HEK293 (cell line): Measurements from ENCODE around the gene SMAD9.

Source experiments
- CTCF ChIA-PET: fragments of 350-600 bp; formaldehyde crosslinking; extraction: SDS; loops from one replicate; lab custom pipeline; 2021; ENCODE audit warnings: antibody characterized with exemption; lab: Yijun Ruan, JAX
- POLR2A ChIA-PET: fragments of 300-600 bp; formaldehyde crosslinking; extraction: SDS; loops from one replicate; lab custom pipeline; 2020; ENCODE audit warnings: antibody characterized with exemption, inconsistent platforms; lab: Yijun Ruan, JAX
- H3K27ac ChIP-seq: fragments of 200-500 bp; sonication (Bioruptor generic); 2 replicates; pipeline ENCODE4 v1.5.1; 2014; ENCODE audit warnings: low read depth, low read length, control low read depth, inconsistent platforms; ENCODE audit errors: extremely low read depth
- H3K36me3 ChIP-seq, 2 experiments: fragments of 200-500 bp in 1 of 2; sonication (Bioruptor generic) in 1 of 2; 1 replicate in 1 of 2; 2 replicates in 1 of 2; pipeline ENCODE4 v1.5.1; 2014 to 2017; ENCODE audit warnings: inconsistent platforms in 2 of 2, low read length in 2 of 2; ENCODE audit not compliant: control insufficient read depth in 2 of 2, insufficient read depth in 1 of 2
- H3K4me1 ChIP-seq: fragments of 200-500 bp; sonication (Bioruptor generic); 2 replicates; pipeline ENCODE4 v1.5.1; 2014; ENCODE audit warnings: mild to moderate bottlenecking, low read length, inconsistent platforms; ENCODE audit not compliant: control insufficient read depth, insufficient read depth
- H3K4me3 ChIP-seq: 2 replicates; pipeline ENCODE4 v1.5.1; 2011; ENCODE audit warnings: low read depth, mild to moderate bottlenecking, control low read depth, low read length, moderate library complexity
- H3K9me3 ChIP-seq: fragments of 200-500 bp; sonication (Bioruptor generic); 2 replicates; pipeline ENCODE4 v1.5.1; 2014; ENCODE audit warnings: low read depth, low read length, inconsistent platforms; ENCODE audit not compliant: control insufficient read depth, insufficient read depth
- GLI2 ChIP-seq: fragments of 450-650 bp; formaldehyde crosslinking; IDR thresholded peaks from 2 replicates; pipeline ENCODE4; 2017; ENCODE audit warnings: missing biosample characterization, missing genetic modification characterization, low read depth, borderline replicate concordance
- REST ChIP-seq: fragments of 450-650 bp; formaldehyde crosslinking; IDR thresholded peaks from 2 replicates; pipeline ENCODE4 v1.5.1; 2016; ENCODE audit warnings: missing biosample characterization, missing genetic modification characterization
- TCF7L2 ChIP-seq: IDR thresholded peaks from 2 replicates; pipeline ENCODE4 v1.6.1; 2011; ENCODE audit warnings: low read depth, mild to moderate bottlenecking, inconsistent platforms, low read length, moderate library complexity, borderline replicate concordance
- TRIM28 ChIP-seq: IDR thresholded peaks from 2 replicates; pipeline ENCODE4 v1.6.1; 2011; ENCODE audit warnings: low read length, control low read depth, borderline replicate concordance
- TSHZ1 ChIP-seq: fragments of 450-650 bp; formaldehyde crosslinking; IDR thresholded peaks from 2 replicates; pipeline ENCODE4 v1.5.1; 2016; ENCODE audit warnings: missing biosample characterization, missing genetic modification characterization, borderline replicate concordance
- ZFHX2 ChIP-seq: fragments of 450-650 bp; formaldehyde crosslinking; conservative IDR thresholded peaks from 2 replicates; pipeline ENCODE4 v1.5.1; 2016; ENCODE audit warnings: missing biosample characterization, missing genetic modification characterization
- ZNF146 ChIP-seq: fragments of 450-650 bp; formaldehyde crosslinking; IDR thresholded peaks from 2 replicates; pipeline ENCODE4 v1.5.1; 2016; ENCODE audit warnings: missing biosample characterization, missing genetic modification characterization
- ZNF174 ChIP-seq: fragments of 450-650 bp; formaldehyde crosslinking; IDR thresholded peaks from 2 replicates; pipeline ENCODE4 v1.5.0; 2017; ENCODE audit warnings: missing biosample characterization, mild to moderate bottlenecking, missing genetic modification characterization
- ZNF2 ChIP-seq: fragments of 450-650 bp; formaldehyde crosslinking; IDR thresholded peaks from 2 replicates; pipeline ENCODE4 v1.5.1; 2016; ENCODE audit warnings: missing biosample characterization, missing genetic modification characterization
- ZNF221 ChIP-seq: fragments of 450-650 bp; formaldehyde crosslinking; IDR thresholded peaks from 2 replicates; pipeline ENCODE4 v1.5.1; 2017; ENCODE audit warnings: missing biosample characterization, missing genetic modification characterization, borderline replicate concordance
- ZNF266 ChIP-seq: fragments of 450-650 bp; formaldehyde crosslinking; IDR thresholded peaks from 2 replicates; pipeline ENCODE4 v1.5.1; 2016; ENCODE audit warnings: missing biosample characterization, missing genetic modification characterization, low read depth
- ZNF394 ChIP-seq: fragments of 450-650 bp; formaldehyde crosslinking; IDR thresholded peaks from 2 replicates; pipeline ENCODE4 v1.5.1; 2016; ENCODE audit warnings: missing biosample characterization, missing genetic modification characterization, mild to moderate bottlenecking, moderate library complexity, borderline replicate concordance
- ZNF398 ChIP-seq: fragments of 450-650 bp; formaldehyde crosslinking; IDR thresholded peaks from 2 replicates; pipeline ENCODE4 v1.5.1; 2017; ENCODE audit warnings: missing biosample characterization, missing genetic modification characterization
- ZNF529 ChIP-seq: fragments of 450-650 bp; formaldehyde crosslinking; IDR thresholded peaks from 2 replicates; pipeline ENCODE4 v1.5.1; 2017; ENCODE audit warnings: missing genetic modification characterization, missing biosample characterization; ENCODE audit not compliant: insufficient replicate concordance
- ZNF530 ChIP-seq: fragments of 450-650 bp; formaldehyde crosslinking; IDR thresholded peaks from 2 replicates; pipeline ENCODE4 v1.5.1; 2016; ENCODE audit warnings: low read depth, missing biosample characterization, missing genetic modification characterization
- ZNF600 ChIP-seq: fragments of 450-650 bp; formaldehyde crosslinking; IDR thresholded peaks from 2 replicates; pipeline ENCODE4 v1.5.1; 2016; ENCODE audit warnings: missing biosample characterization, missing genetic modification characterization
- ZNF626 ChIP-seq: fragments of 450-650 bp; sonication (Bioruptor Pico); formaldehyde crosslinking; IDR thresholded peaks from 2 replicates; pipeline ENCODE4 v1.5.1; 2018; ENCODE audit warnings: missing biosample characterization, missing genetic modification characterization, inconsistent platforms
- ZNF792 ChIP-seq: fragments of 450-650 bp; formaldehyde crosslinking; IDR thresholded peaks from 2 replicates; pipeline ENCODE4 v1.5.1; 2016; ENCODE audit warnings: missing biosample characterization, missing genetic modification characterization
- TF ChIP-seq, protein P1 (sequence below): IDR thresholded peaks from 2 replicates; pipeline ENCODE4 v1.6.1; 2011; ENCODE audit warnings: mild to moderate bottlenecking, low read depth, low read length, borderline replicate concordance
- TF ChIP-seq, protein P2 (sequence below): fragments of 450-650 bp; formaldehyde crosslinking; IDR thresholded peaks from 2 replicates; pipeline ENCODE4 v1.5.1; 2016; ENCODE audit warnings: missing biosample characterization, missing genetic modification characterization
- TF ChIP-seq, protein P3 (sequence below): fragments of 450-650 bp; formaldehyde crosslinking; IDR thresholded peaks from 2 replicates; pipeline ENCODE4 v1.5.1; 2016; ENCODE audit warnings: missing biosample characterization, missing genetic modification characterization

The SMAD9 gene

GRCh38 chr13:36914648-36915047 is 5.4 kb downstream of the SMAD9 start:
- Histone ChIP-seq H3K4me1 (peaks cover 19% of the 10 kb centered on the region), H3K4me3 (no peak overlapping the region), H3K9me3 (no peaks in the 10 kb centered on the region), H3K36me3 (no peaks in the 10 kb centered on the region), H3K27ac (no peak overlapping the region)
- TF ChIP-seq TSHZ1 (tag by site-specific recombination) (no peak), ZNF529 (tag by site-specific recombination) (no peak), ZNF221 (tag by site-specific recombination) (no peak), ZNF2 (no peak), ZNF792 (no peak), TRIM28 (no peak), ZNF600 (tag by site-specific recombination) (no peak), TCF7L2 (no peak)
- TF ChIP-seq, protein P1, sequence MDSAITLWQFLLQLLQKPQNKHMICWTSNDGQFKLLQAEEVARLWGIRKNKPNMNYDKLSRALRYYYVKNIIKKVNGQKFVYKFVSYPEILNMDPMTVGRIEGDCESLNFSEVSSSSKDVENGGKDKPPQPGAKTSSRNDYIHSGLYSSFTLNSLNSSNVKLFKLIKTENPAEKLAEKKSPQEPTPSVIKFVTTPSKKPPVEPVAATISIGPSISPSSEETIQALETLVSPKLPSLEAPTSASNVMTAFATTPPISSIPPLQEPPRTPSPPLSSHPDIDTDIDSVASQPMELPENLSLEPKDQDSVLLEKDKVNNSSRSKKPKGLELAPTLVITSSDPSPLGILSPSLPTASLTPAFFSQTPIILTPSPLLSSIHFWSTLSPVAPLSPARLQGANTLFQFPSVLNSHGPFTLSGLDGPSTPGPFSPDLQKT: no peak
- TF ChIP-seq, protein P2, sequence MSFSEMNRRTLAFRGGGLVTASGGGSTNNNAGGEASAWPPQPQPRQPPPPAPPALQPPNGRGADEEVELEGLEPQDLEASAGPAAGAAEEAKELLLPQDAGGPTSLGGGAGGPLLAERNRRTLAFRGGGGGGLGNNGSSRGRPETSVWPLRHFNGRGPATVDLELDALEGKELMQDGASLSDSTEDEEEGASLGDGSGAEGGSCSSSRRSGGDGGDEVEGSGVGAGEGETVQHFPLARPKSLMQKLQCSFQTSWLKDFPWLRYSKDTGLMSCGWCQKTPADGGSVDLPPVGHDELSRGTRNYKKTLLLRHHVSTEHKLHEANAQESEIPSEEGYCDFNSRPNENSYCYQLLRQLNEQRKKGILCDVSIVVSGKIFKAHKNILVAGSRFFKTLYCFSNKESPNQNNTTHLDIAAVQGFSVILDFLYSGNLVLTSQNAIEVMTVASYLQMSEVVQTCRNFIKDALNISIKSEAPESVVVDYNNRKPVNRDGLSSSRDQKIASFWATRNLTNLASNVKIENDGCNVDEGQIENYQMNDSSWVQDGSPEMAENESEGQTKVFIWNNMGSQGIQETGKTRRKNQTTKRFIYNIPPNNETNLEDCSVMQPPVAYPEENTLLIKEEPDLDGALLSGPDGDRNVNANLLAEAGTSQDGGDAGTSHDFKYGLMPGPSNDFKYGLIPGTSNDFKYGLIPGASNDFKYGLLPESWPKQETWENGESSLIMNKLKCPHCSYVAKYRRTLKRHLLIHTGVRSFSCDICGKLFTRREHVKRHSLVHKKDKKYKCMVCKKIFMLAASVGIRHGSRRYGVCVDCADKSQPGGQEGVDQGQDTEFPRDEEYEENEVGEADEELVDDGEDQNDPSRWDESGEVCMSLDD (tag by site-specific recombination): no peak
- ChIA-PET POLR2A (no interaction called here), CTCF (no interaction called here)

GRCh38 chr13:36913463-36913862 is 6.6 kb downstream of the SMAD9 start:
- CTCF ChIA-PET: no interaction called here
- H3K27ac ChIP-seq: no peak overlapping the region
- H3K4me3 ChIP-seq: no peak overlapping the region
- no peaks in the 10 kb centered on the region for H3K36me3 ChIP-seq
- POLR2A ChIA-PET: interaction anchor here (0.5 kb wide), 1 partner anchor 52 kb away, joined by 3 read pairs; no protein-coding TSS in a partner anchor
- peaks cover 19% of the 10 kb centered on the region for H3K4me1 ChIP-seq
- H3K9me3 ChIP-seq: no peaks in the 10 kb centered on the region
- TF ChIP-seq REST (tag by site-specific recombination): no peak
- TF ChIP-seq ZNF266 (tag by site-specific recombination): no peak
- TF ChIP-seq ZNF398 (tag by site-specific recombination): no peak
- TF ChIP-seq, protein P3, sequence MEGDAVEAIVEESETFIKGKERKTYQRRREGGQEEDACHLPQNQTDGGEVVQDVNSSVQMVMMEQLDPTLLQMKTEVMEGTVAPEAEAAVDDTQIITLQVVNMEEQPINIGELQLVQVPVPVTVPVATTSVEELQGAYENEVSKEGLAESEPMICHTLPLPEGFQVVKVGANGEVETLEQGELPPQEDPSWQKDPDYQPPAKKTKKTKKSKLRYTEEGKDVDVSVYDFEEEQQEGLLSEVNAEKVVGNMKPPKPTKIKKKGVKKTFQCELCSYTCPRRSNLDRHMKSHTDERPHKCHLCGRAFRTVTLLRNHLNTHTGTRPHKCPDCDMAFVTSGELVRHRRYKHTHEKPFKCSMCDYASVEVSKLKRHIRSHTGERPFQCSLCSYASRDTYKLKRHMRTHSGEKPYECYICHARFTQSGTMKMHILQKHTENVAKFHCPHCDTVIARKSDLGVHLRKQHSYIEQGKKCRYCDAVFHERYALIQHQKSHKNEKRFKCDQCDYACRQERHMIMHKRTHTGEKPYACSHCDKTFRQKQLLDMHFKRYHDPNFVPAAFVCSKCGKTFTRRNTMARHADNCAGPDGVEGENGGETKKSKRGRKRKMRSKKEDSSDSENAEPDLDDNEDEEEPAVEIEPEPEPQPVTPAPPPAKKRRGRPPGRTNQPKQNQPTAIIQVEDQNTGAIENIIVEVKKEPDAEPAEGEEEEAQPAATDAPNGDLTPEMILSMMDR: no peak
- no peak for TF ChIP-seq ZNF626 (tag by site-specific recombination)
- no peak for TF ChIP-seq ZNF530
- TF ChIP-seq ZNF394 (tag by site-specific recombination): no peak
- TF ChIP-seq ZNF146 (tag by site-specific recombination): no peak
- no peak for TF ChIP-seq ZFHX2 (tag by site-specific recombination)
- no peak for TF ChIP-seq GLI2 (tag by site-specific recombination)
- TF ChIP-seq ZNF174 (tag by site-specific recombination): no peak
